ENCODE data around the gene PROM2.

PROM2 gene

GRCh38 chr2:95306336-95306895 lies 32.2 kb downstream of the PROM2 start:
- H3K4me3 ChIP-seq (replicated peaks; ENCODE audit: low read depth, low read length): no peak overlapping the region
- DNase-seq (ENCODE audit: low read depth): no peak
- TF ChIP-seq CTCF (IDR thresholded peaks at IDR 0.05; ENCODE audit: low read length, missing control alignments): no peak

- no peak for DNase-seq (ENCODE audit: low read depth)
- H3K4me3 ChIP-seq (replicated peaks; ENCODE audit: low read depth, low read length): no peak overlapping the region
- TF ChIP-seq CTCF (IDR thresholded peaks at IDR 0.05; ENCODE audit: low read length, missing control alignments): no peak
These were observed 32.8 kb downstream of the PROM2 start for GRCh38 chr2:95307036-95307435.

GRCh38 chr2:95307878-95308277 lies 33.6 kb downstream of the PROM2 start:
- TF ChIP-seq CTCF (IDR thresholded peaks at IDR 0.05; ENCODE audit: low read length, missing control alignments): no peak
- no peak for DNase-seq (ENCODE audit: low read depth)
- H3K4me3 ChIP-seq (replicated peaks; ENCODE audit: low read depth, low read length): no peak overlapping the region

GRCh38 chr2:95308426-95308990 lies 34.3 kb downstream of the PROM2 start:
- no peak for TF ChIP-seq CTCF (IDR thresholded peaks at IDR 0.05; ENCODE audit: low read length, missing control alignments)
- no peak overlapping the region for H3K4me3 ChIP-seq (replicated peaks; ENCODE audit: low read depth, low read length)
- DNase-seq (ENCODE audit: low read depth): no peak

- DNase-seq (ENCODE audit: low read depth): no peak
- no peak for TF ChIP-seq CTCF (IDR thresholded peaks at IDR 0.05; ENCODE audit: low read length, missing control alignments)
- H3K4me3 ChIP-seq (replicated peaks; ENCODE audit: low read depth, low read length): no peak overlapping the region
These were observed 35.4 kb downstream of the PROM2 start for GRCh38 chr2:95309599-95309998.

- DNase-seq (ENCODE audit: low read depth): no peak
- TF ChIP-seq CTCF (IDR thresholded peaks at IDR 0.05; ENCODE audit: low read length, missing control alignments): no peak
- no peak overlapping the region for H3K4me3 ChIP-seq (replicated peaks; ENCODE audit: low read depth, low read length)
These were observed 36.0 kb downstream of the PROM2 start for GRCh38 chr2:95310216-95310615.

GRCh38 chr2:95310651-95311050 lies 36.4 kb downstream of the PROM2 start:
- no peak overlapping the region for H3K4me3 ChIP-seq (replicated peaks; ENCODE audit: low read depth, low read length)
- no peak for TF ChIP-seq CTCF (IDR thresholded peaks at IDR 0.05; ENCODE audit: low read length, missing control alignments)
- no peak for DNase-seq (ENCODE audit: low read depth)

Data from fibroblast of pulmonary artery (primary cell).